B cell (primary cell): ENCODE results near the gene ADRB2. TPM values are rescaled to one million over a fixed set of nuclear protein-coding genes. Genes with fewer than 3 reads are reported as not detected.

Source experiments
- ATAC-seq: fragments of 200-7000 bp; cut with Tn5 transposase; one replicate; pipeline ENCODE4 v1.10.0; 2021; ENCODE audit warnings: low read depth, mild to moderate bottlenecking, moderate number of reproducible peaks, moderate library complexity
- CTCF ChIA-PET: fragments of 350-600 bp; sonication (Branson Sonifier 250); formaldehyde crosslinking; loops from one replicate; lab custom pipeline; 2021; ENCODE audit warnings: antibody characterized with exemption, inconsistent platforms; lab: Charles Lee
- POLR2A ChIA-PET: fragments of 350-600 bp; sonication (Branson Sonifier 250); formaldehyde crosslinking; loops from one replicate; lab custom pipeline; 2021; ENCODE audit warnings: antibody characterized with exemption; lab: Charles Lee
- DNase-seq: peaks from one replicate; pipeline ENCODE4 v3.0.0; 2013
- H2AFZ ChIP-seq: 2 replicates; pipeline ENCODE4 v1.6.1; 2012; ENCODE audit warnings: mild to moderate bottlenecking, low read depth, low read length; ENCODE audit not compliant: insufficient read depth, poor library complexity, severe bottlenecking
- H3K27ac ChIP-seq, 2 donors: 1 replicate in 1 of 2; 2 replicates in 1 of 2; pipeline ENCODE4 v1.5.1; 2012 to 2013; ENCODE audit warnings: low read length in 2 of 2, mild to moderate bottlenecking in 2 of 2, moderate library complexity in 1 of 2
- H3K27me3 ChIP-seq, 4 experiments: fragments of 200-600 bp in 1 of 4; sonication (generic) in 1 of 4; replicated peaks in 1 of 4; 1 replicate in 2 of 4; 2 replicates in 2 of 4; pipeline versions ENCODE4 v1.6.1 to v1.7.0; 2013 to 2016; ENCODE audit warnings: low read length in 3 of 4, mild to moderate bottlenecking in 2 of 4, mixed read lengths in 1 of 4, moderate library complexity in 1 of 4; ENCODE audit not compliant: insufficient read depth in 4 of 4, control insufficient read depth in 3 of 4; ENCODE audit errors: control extremely low read depth in 1 of 4
- H3K36me3 ChIP-seq, 2 experiments: replicated peaks in 1 of 2; 1 replicate in 1 of 2; 2 replicates in 1 of 2; pipeline versions ENCODE4 v1.6.1 to v1.7.1; 2013; ENCODE audit warnings: low read length in 1 of 2; ENCODE audit not compliant: insufficient read depth in 2 of 2, control insufficient read depth in 1 of 2; ENCODE audit errors: control extremely low read depth in 1 of 2, extremely low read depth in 1 of 2
- H3K4me1 ChIP-seq, 2 donors: fragments of 200-600 bp in 1 of 2; sonication (generic) in 1 of 2; 1 replicate in 1 of 2; 2 replicates in 1 of 2; pipeline versions ENCODE4 v1.5.1 to v1.6.1; 2013 to 2017; ENCODE audit warnings: low read length in 2 of 2; ENCODE audit not compliant: control insufficient read depth in 2 of 2, insufficient read depth in 2 of 2
- H3K4me2 ChIP-seq: replicated peaks from 2 replicates; pipeline ENCODE3; 2012; ENCODE audit warnings: mild to moderate bottlenecking, low read depth, low read length; ENCODE audit not compliant: poor library complexity, severe bottlenecking
- H3K4me3 ChIP-seq, 5 experiments: fragments of 200-600 bp in 1 of 5; sonication (generic) in 1 of 5; 1 replicate in 3 of 5; 2 replicates in 2 of 5; pipeline versions ENCODE4 v1.5.1 to v1.7.0; 2011 to 2016; ENCODE audit warnings: low read length in 4 of 5, mild to moderate bottlenecking in 4 of 5, low read depth in 2 of 5, control low read depth in 1 of 5, moderate library complexity in 1 of 5; ENCODE audit not compliant: insufficient read depth in 1 of 5; ENCODE audit errors: control extremely low read depth in 1 of 5, extremely low read depth in 1 of 5
- H3K79me2 ChIP-seq: fragments of 200-600 bp; sonication (generic); one replicate; pipeline ENCODE4 v1.6.0; 2016; ENCODE audit warnings: low read length; ENCODE audit not compliant: control insufficient read depth, insufficient read depth
- H3K9ac ChIP-seq: fragments of 200-600 bp; sonication (generic); 2 replicates; pipeline ENCODE4 v1.6.1; 2017; ENCODE audit warnings: mild to moderate bottlenecking, low read length, moderate library complexity
- H3K9me3 ChIP-seq, 3 donors: one replicate each; pipeline versions ENCODE4 v1.6.1 to v1.7.1; 2013; ENCODE audit warnings: low read length in 2 of 3; ENCODE audit not compliant: control insufficient read depth in 2 of 3, insufficient read depth in 1 of 3; ENCODE audit errors: control extremely low read depth in 1 of 3
- H4K20me1 ChIP-seq: 2 replicates; pipeline ENCODE4 v1.6.0; 2012; ENCODE audit warnings: mild to moderate bottlenecking, low read length; ENCODE audit not compliant: insufficient read depth, control insufficient read depth, poor library complexity, severe bottlenecking
- H3K27ac Mint-ChIP-seq: one replicate; pipeline ENCODE4 v1.8.0; 2021; ENCODE audit warnings: mixed read lengths
- H3K27me3 Mint-ChIP-seq: one replicate; pipeline ENCODE4 v1.8.0; 2021; ENCODE audit warnings: mixed read lengths
- H3K4me1 Mint-ChIP-seq: one replicate; pipeline ENCODE4 v1.8.0; 2021; ENCODE audit warnings: mixed read lengths
- H3K4me3 Mint-ChIP-seq: one replicate; pipeline ENCODE4 v1.8.0; 2021; ENCODE audit warnings: mixed read lengths
- H3K9me3 Mint-ChIP-seq: one replicate; pipeline ENCODE4 v1.8.0; 2022; ENCODE audit warnings: mixed read lengths; ENCODE audit not compliant: insufficient read depth
- EZH2 ChIP-seq: IDR thresholded peaks from 2 replicates; pipeline ENCODE4 v1.6.1; 2012; ENCODE audit warnings: borderline replicate concordance, low read depth, mild to moderate bottlenecking, moderate library complexity, low read length; ENCODE audit not compliant: insufficient read depth, poor library complexity, severe bottlenecking
- WGBS: methylation state at CpG from one replicate; pipeline ENCODE4 v1.1.5; 2013; ENCODE audit warnings: missing lambda C conversion rate; ENCODE audit not compliant: insufficient coverage; 5-methylcytosine and 5-hydroxymethylcytosine counted together
- intact Hi-C: fragments of 100-400 bp; cut with micrococcal nuclease; formaldehyde crosslinking; loops from one replicate; pipeline ENCODE4 v1.10.0; 2022
- polyA plus RNA-seq: library from polyadenylated mRNA; depleted of rRNA; stranded (reverse); fragments of >200 nt; gene quantifications from 2 replicates; pipeline ENCODE4 v1.2.3, GENCODE V29; 2012
- total RNA-seq, 2 donors: library from RNA; stranded (reverse); fragments of 120-200 nt in 1 of 2; gene quantifications; 1 replicate in 1 of 2; 2 replicates in 1 of 2; pipeline versions ENCODE4 v1.2.3 to v1.2.4, GENCODE V29; 2013 to 2022
- TF ChIP-seq, protein P1 (sequence below): fragments of 200-600 bp; IDR thresholded peaks from one replicate; pipeline ENCODE4 v1.8.0; 2022; ENCODE audit warnings: antibody characterized with exemption, mild to moderate bottlenecking

The ADRB2 gene
- total and polyA plus RNA-seq, 2 donors (not counting 1 experiment from before 2014, with no cell fraction given), result 6.0 to 12.4 TPM

DNA sequence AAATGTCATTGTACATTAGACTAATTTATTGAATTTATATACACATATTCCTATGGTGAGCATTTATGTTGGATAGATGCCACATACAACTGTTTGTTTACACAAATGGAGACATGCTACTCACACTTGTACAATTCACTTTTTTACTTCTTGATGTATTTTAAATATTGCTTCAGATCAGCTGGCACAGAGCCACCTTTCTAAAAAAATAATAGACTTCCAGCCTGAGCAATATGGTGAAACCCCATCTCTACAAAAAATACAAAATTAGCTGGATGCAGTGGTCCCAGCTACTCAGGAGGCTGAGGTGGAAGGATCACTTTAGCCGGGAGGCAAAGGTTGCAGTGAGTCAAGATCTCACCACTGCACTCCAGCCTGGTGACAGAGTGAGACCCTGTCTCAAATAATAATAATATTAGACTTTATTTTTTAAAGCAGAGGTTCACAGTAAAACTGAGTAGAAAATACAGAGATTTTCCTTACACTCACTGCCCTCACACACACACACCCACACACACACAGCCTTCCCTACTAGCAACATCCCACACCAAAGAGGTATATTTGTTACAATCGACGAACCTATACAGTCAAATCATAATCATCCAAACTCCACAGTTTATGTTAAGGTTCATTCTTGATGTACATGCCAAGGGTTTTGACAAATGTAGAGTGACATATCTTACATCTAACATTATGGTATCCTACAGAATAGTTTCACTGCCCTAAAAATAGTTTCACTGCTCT, 16.5 kb upstream of the ADRB2 start:
- no peak for TF ChIP-seq EZH2
- TF ChIP-seq, protein P1, sequence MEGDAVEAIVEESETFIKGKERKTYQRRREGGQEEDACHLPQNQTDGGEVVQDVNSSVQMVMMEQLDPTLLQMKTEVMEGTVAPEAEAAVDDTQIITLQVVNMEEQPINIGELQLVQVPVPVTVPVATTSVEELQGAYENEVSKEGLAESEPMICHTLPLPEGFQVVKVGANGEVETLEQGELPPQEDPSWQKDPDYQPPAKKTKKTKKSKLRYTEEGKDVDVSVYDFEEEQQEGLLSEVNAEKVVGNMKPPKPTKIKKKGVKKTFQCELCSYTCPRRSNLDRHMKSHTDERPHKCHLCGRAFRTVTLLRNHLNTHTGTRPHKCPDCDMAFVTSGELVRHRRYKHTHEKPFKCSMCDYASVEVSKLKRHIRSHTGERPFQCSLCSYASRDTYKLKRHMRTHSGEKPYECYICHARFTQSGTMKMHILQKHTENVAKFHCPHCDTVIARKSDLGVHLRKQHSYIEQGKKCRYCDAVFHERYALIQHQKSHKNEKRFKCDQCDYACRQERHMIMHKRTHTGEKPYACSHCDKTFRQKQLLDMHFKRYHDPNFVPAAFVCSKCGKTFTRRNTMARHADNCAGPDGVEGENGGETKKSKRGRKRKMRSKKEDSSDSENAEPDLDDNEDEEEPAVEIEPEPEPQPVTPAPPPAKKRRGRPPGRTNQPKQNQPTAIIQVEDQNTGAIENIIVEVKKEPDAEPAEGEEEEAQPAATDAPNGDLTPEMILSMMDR, result no peak
- ChIA-PET CTCF (interaction anchor here (0.9 to 8.1 kb wide), 6 partner anchors 11 to 148 kb away, joined by 3 to 46 read pairs (median 6); no protein-coding TSS in a partner anchor), POLR2A (no interaction called here)
- Histone ChIP-seq H3K9ac (peak overlapping the region; percentile 67), H3K27ac (peak overlapping the region; percentile 74 to 92), H3K27me3 (no peaks in the 10 kb centered on the region), H3K4me3 (peak overlapping the region; percentile 30 to 80 (median 53)), H3K4me1 (peaks cover 66 to 70% of the 10 kb centered on the region in 2 donors), H2AFZ (peak overlapping the region; percentile 59), H3K36me3 (no peaks in the 10 kb centered on the region), H3K79me2 (no peaks in the 10 kb centered on the region), H3K9me3 (peaks cover 0 to 6% (median 0%) of the 10 kb centered on the region in 3 donors), H4K20me1 (no peaks in the 10 kb centered on the region), H3K4me2 (peak overlapping the region; percentile 82)
- intact Hi-C loops, result loop anchor here (1.0 to 10.0 kb wide), 6 partner anchors 16 to 545 kb away; partner anchors contain the start of genes ADRB2, FBXO38 and PCYOX1L
- DNase-seq, result no peak
- Mint-ChIP-seq H3K9me3 (no peaks in the 10 kb centered on the region), H3K27me3 (no peaks in the 10 kb centered on the region), H3K4me1 (peaks cover 75% of the 10 kb centered on the region), H3K4me3 (peak overlapping the region; percentile 87), H3K27ac (peak overlapping the region; percentile 90)
- ATAC-seq, result no peak
- no CpG with 5 or more reads among the region's 3 CpGs for WGBS

DNA sequence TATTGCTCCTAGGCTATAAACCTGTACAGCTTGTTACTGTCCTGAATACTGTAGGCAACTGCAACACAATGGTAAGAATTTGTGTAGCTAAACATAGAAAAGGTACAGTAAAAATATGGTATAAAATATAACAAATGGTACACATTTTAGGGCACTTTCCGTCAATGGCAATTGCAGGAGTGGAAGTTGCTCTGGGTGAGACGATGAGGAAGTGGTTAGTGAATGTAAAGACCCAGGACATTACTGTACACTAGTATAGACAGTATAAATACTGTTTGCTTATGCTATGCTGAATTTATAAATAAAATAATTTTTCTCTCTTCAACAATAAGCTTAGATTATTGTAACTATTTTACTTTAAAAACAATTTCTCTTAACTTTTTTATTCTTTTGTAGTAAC, 15.6 kb upstream of the ADRB2 start:
- Histone ChIP-seq H4K20me1 (no peaks in the 10 kb centered on the region), H3K4me1 (peaks cover 67 to 68% of the 10 kb centered on the region in 2 donors), H3K36me3 (no peaks in the 10 kb centered on the region), H3K79me2 (no peaks in the 10 kb centered on the region), H3K27ac (peak overlapping the region; percentile 74 to 92), H3K4me2 (peak overlapping the region; percentile 82), H3K9me3 (peaks cover 0 to 6% (median 0%) of the 10 kb centered on the region in 3 donors), H3K9ac (peak overlapping the region; percentile 67), H3K27me3 (no peaks in the 10 kb centered on the region), H2AFZ (no peak overlapping the region), H3K4me3 (no peak overlapping the region)
- ChIA-PET POLR2A (interaction anchor here (0.6 kb wide), 1 partner anchor 13 kb away, joined by 3 read pairs; no protein-coding TSS in a partner anchor), CTCF (interaction anchor here (0.7 to 8.1 kb wide), 6 partner anchors 10 to 147 kb away, joined by 3 to 46 read pairs (median 4); no protein-coding TSS in a partner anchor)
- H3K27ac Mint-ChIP-seq, result peak overlapping the region; percentile 88
- H3K4me3 Mint-ChIP-seq, result peak overlapping the region; percentile 78
- no peaks in the 10 kb centered on the region for H3K27me3 Mint-ChIP-seq
- DNase-seq (no peak), ATAC-seq (no peak)
- peaks cover 74% of the 10 kb centered on the region for H3K4me1 Mint-ChIP-seq
- TF ChIP-seq, protein P1, result no peak
- no peak for TF ChIP-seq EZH2
- H3K9me3 Mint-ChIP-seq, result no peaks in the 10 kb centered on the region
- WGBS, result no CpG with 5 or more reads among the region's 2 CpGs
- intact Hi-C loops, result no loop called here
